GM12872 (cell line): ENCODE results near the gene DCTN4.

Source experiments
- CTCF ChIP-seq: IDR thresholded peaks from 3 replicates; pipeline ENCODE4 v1.5.1; 2011; ENCODE audit warnings: low read depth, mild to moderate bottlenecking, low read length, moderate library complexity; ENCODE audit not compliant: insufficient read depth

DCTN4 gene

GRCh38 chr5:150672237-150672883 lies 86.5 kb downstream of the DCTN4 start:
- no peak for TF ChIP-seq CTCF

GRCh38 chr5:150671509-150672236 lies 87.1 kb downstream of the DCTN4 start:
- no peak for TF ChIP-seq CTCF

GRCh38 chr5:150670948-150671310 lies 87.9 kb downstream of the DCTN4 start:
- TF ChIP-seq CTCF = no peak

GRCh38 chr5:150670275-150670947 lies 88.4 kb downstream of the DCTN4 start:
- TF ChIP-seq CTCF = no peak

GRCh38 chr5:150665044-150665443 lies 93.8 kb downstream of the DCTN4 start:
- no peak for TF ChIP-seq CTCF

- no peak for TF ChIP-seq CTCF
Measured at GRCh38 chr5:150663936-150664335, 94.9 kb downstream of the DCTN4 start.

GRCh38 chr5:150662731-150663516 lies 95.9 kb downstream of the DCTN4 start:
- TF ChIP-seq CTCF = no peak
